Right hindlimb (tissue), 1 donor: Measurements from ENCODE around the gene CD68.

ENCODE experiments used
- DNase-seq: peaks from one replicate; pipeline ENCODE4 v3.0.0-alpha.2; 2018

CD68 gene

GRCh38 chr17:7560172-7561027 lies 19.0 kb upstream of the CD68 start:
- peak; percentile 72 for DNase-seq

- DNase-seq, result peak; percentile 94
Measured at GRCh38 chr17:7561028-7561575, 18.3 kb upstream of the CD68 start.

- DNase-seq, result peak; percentile 93
Measured at GRCh38 chr17:7561589-7562207, 17.7 kb upstream of the CD68 start, which contains the start of gene SENP3. TSS of gene SENP3 (plus strand) at chr17:7561919. CDS start at chr17:7563077, 1,158 bp downstream.

- no peak for DNase-seq
Measured at GRCh38 chr17:7562208-7562605, 17.2 kb upstream of the CD68 start.

GRCh38 chr17:7563115-7563869 lies 16.1 kb upstream of the CD68 start:
- no peak for DNase-seq

GRCh38 chr17:7569571-7569970 lies 9.9 kb upstream of the CD68 start:
- no peak for DNase-seq

- no peak for DNase-seq
Measured at GRCh38 chr17:7570351-7570750, 9.1 kb upstream of the CD68 start.

GRCh38 chr17:7572338-7572587 lies 7.2 kb upstream of the CD68 start:
- DNase-seq, result no peak

GRCh38 chr17:7572588-7573323 lies 6.7 kb upstream of the CD68 start:
- peak; percentile 100 for DNase-seq

- peak; percentile 94 for DNase-seq
Measured at GRCh38 chr17:7573324-7574080, 5.9 kb upstream of the CD68 start.

GRCh38 chr17:7574176-7574953 lies 5.1 kb upstream of the CD68 start:
- DNase-seq, result no peak

- no peak for DNase-seq
Measured at GRCh38 chr17:7575481-7575883, 4.0 kb upstream of the CD68 start.

GRCh38 chr17:7575959-7576358 lies 3.5 kb upstream of the CD68 start:
- no peak for DNase-seq

- DNase-seq, result no peak
Measured at GRCh38 chr17:7576432-7576937, 3.0 kb upstream of the CD68 start.

GRCh38 chr17:7577327-7578199 lies 1.9 kb upstream of the CD68 start:
- DNase-seq, result no peak

- peak; percentile 22 for DNase-seq
Measured at GRCh38 chr17:7579834-7580603, 581 bp downstream of the CD68 start.

- DNase-seq, result peak; percentile 21
Measured at GRCh38 chr17:7580604-7581575, 1.5 kb downstream of the CD68 start.
